Measurements from ENCODE around the gene SBSN. TPM values are rescaled to one million over a fixed set of nuclear protein-coding genes. Genes with fewer than 3 reads are reported as not detected.

Gene SBSN
- 0.66 and 0.87 TPM in 2 replicates for total RNA-seq

GRCh38 chr19:35528218-35529038 lies at the start of gene SBSN:
SBSN (minus strand) TSS chr19:35528311; CDS start chr19:35528281, 30 bp downstream.

GRCh38 chr19:35563207-35563829 lies 35.2 kb upstream of the SBSN start, which contains the start of gene ATP4A:
ATP4A (minus strand) TSS chr19:35563658; CDS start chr19:35563629, 29 bp downstream.

GRCh38 chr19:35545001-35545854 lies 17.1 kb upstream of the SBSN start, which contains the start of gene TMEM147:
TMEM147 (plus strand) TSS chr19:35545626; CDS start chr19:35545740, 114 bp downstream.

GRCh38 chr19:35533201-35533821 lies 5.2 kb upstream of the SBSN start, which contains the start of gene GAPDHS:
GAPDHS (plus strand) TSS chr19:35533456; CDS start chr19:35533528, 72 bp downstream.

GRCh38 chr19:35513628-35514281 lies 14.4 kb downstream of the SBSN start, which contains the start of gene DMKN:
DMKN (minus strand) TSS chr19:35513649; CDS start chr19:35513475, 174 bp downstream.

GRCh38 chr19:35490364-35490763 lies 37.7 kb downstream of the SBSN start, which contains the start of gene KRTDAP:
KRTDAP (minus strand) TSS chr19:35490464; CDS start chr19:35490442, 22 bp downstream.

Other genes starting within 250 kb of the SBSN start
- not detected in 2 replicates for gene HAMP, start 245.8 kb downstream of the SBSN start, total RNA-seq
- not detected in 2 replicates for gene MAG, start 236.2 kb downstream of the SBSN start, total RNA-seq
- gene CD22, start 199.1 kb downstream of the SBSN start, total RNA-seq: 0.40 and 0.56 TPM in 2 replicates
- not detected in 2 replicates for gene FFAR1, start 180.4 kb downstream of the SBSN start, total RNA-seq
- gene FFAR3, start 169.9 kb downstream of the SBSN start, total RNA-seq: not detected in 2 replicates
- gene GPR42, start 157.2 kb downstream of the SBSN start, total RNA-seq: not detected in 2 replicates
- gene FFAR2, start 80.1 kb downstream of the SBSN start, total RNA-seq: not detected in 2 replicates
- gene KRTDAP, start 37.8 kb downstream of the SBSN start, total RNA-seq: not detected in 2 replicates
- 0.53 and 2.3 TPM in 2 replicates for gene DMKN, start 14.7 kb downstream of the SBSN start, total RNA-seq
- gene GAPDHS, start 5.1 kb upstream of the SBSN start, total RNA-seq: not detected in 2 replicates
- gene TMEM147, start 17.3 kb upstream of the SBSN start, total RNA-seq: 73.3 and 90.4 TPM in 2 replicates
- gene ATP4A, start 35.3 kb upstream of the SBSN start, total RNA-seq: not detected in 2 replicates
- gene PMIS2, start 57.9 kb upstream of the SBSN start, total RNA-seq: not detected in 2 replicates
- gene HAUS5, start 84.4 kb upstream of the SBSN start, total RNA-seq: 4.4 and 6.7 TPM in 2 replicates
- 36.8 and 38.8 TPM in 2 replicates for gene RBM42, start 100.7 kb upstream of the SBSN start, total RNA-seq
- gene ETV2, start 113.4 kb upstream of the SBSN start, total RNA-seq: 0.12 and 0.26 TPM in 2 replicates
- gene COX6B1, start 120.0 kb upstream of the SBSN start, total RNA-seq: 462 and 513 TPM in 2 replicates
- gene UPK1A, start 138.2 kb upstream of the SBSN start, total RNA-seq: not detected in 2 replicates
- not detected in 2 replicates for gene ZBTB32, start 176.2 kb upstream of the SBSN start, total RNA-seq
- gene KMT2B, start 189.7 kb upstream of the SBSN start, total RNA-seq: 3.6 and 5.9 TPM in 2 replicates
- gene IGFLR1, start 214.1 kb upstream of the SBSN start, total RNA-seq: 1.1 TPM in 2 replicates
- 7.3 and 10.3 TPM in 2 replicates for gene U2AF1L4, start 217.1 kb upstream of the SBSN start, total RNA-seq
- 16.8 and 17.2 TPM in 2 replicates for gene PSENEN, start 217.3 kb upstream of the SBSN start, total RNA-seq
- gene LIN37, start 220.3 kb upstream of the SBSN start, total RNA-seq: 6.7 and 7.0 TPM in 2 replicates
- 55.8 and 106 TPM in 2 replicates for gene HSPB6, start 228.7 kb upstream of the SBSN start, total RNA-seq
- 3.6 and 4.7 TPM in 2 replicates for gene PROSER3, start 229.9 kb upstream of the SBSN start, total RNA-seq
- gene ARHGAP33, start 247.3 kb upstream of the SBSN start, total RNA-seq: 2.9 and 3.2 TPM in 2 replicates

Data from aortic smooth muscle cell (primary cell).